Natural killer cell treated with Interleukin-12 subunit alpha and Interleukin-12 subunit beta and Interleukin-15 and Interleukin-18, amount 100 ng/mL, for 72 hours (primary cell): ENCODE data around the gene FBXW7. TPM values are rescaled to one million over a fixed set of nuclear protein-coding genes. Genes with fewer than 3 reads are reported as not detected.

ENCODE experiments used
- ATAC-seq, 2 donors: fragments of 150-1000 bp; cut with Tn5 transposase in 1 of 2; sonication (Bioruptor Pico), chemical (Tn5 transposase) in 1 of 2; 2 replicates each; pipeline ENCODE4 v1.10.0; 2021
- DNase-seq: peaks from one replicate; pipeline ENCODE4 v3.0.0; 2022; ENCODE audit warnings: low spot score
- H3K27ac Mint-ChIP-seq, 2 donors: 1 replicate in 1 of 2; 2 replicates in 1 of 2; pipeline ENCODE4 v1.8.0; 2022; ENCODE audit warnings: mixed read lengths in 2 of 2, mild to moderate bottlenecking in 1 of 2, moderate library complexity in 1 of 2
- H3K27me3 Mint-ChIP-seq, 2 donors: 1 replicate in 1 of 2; 2 replicates in 1 of 2; pipeline ENCODE4 v1.8.0; 2022; ENCODE audit warnings: mixed read lengths in 2 of 2
- H3K36me3 Mint-ChIP-seq: one replicate; pipeline ENCODE4 v1.8.0; 2022; ENCODE audit warnings: mixed read lengths
- H3K4me1 Mint-ChIP-seq, 2 donors: 1 replicate in 1 of 2; 2 replicates in 1 of 2; pipeline ENCODE4 v1.8.0; 2022; ENCODE audit warnings: low read depth in 2 of 2, mixed read lengths in 2 of 2, mild to moderate bottlenecking in 1 of 2
- H3K4me3 Mint-ChIP-seq: one replicate; pipeline ENCODE4 v1.8.0; 2022; ENCODE audit warnings: mixed read lengths
- H3K9me3 Mint-ChIP-seq: 2 replicates; pipeline ENCODE4 v1.8.0; 2022; ENCODE audit warnings: mixed read lengths
- total RNA-seq, 2 donors: library from RNA; stranded (reverse); gene quantifications; one replicate each; pipeline ENCODE4 v1.2.3, GENCODE V29; 2022

The FBXW7 gene
- 10 to 100 TPM; 70.9 to 74.1 TPM for total RNA-seq

- Mint-ChIP-seq H3K4me3 (peak within 1 kb of the TSS; percentile 99), H3K27me3 (no peaks in the 10 kb centered on the region), H3K27ac (peak within 1 kb of the TSS; percentile 97 to 99), H3K9me3 (no peaks in the 10 kb centered on the region), H3K4me1 (peaks cover 59 to 68% of the 10 kb centered on the region in 2 donors), H3K36me3 (no peaks in the 10 kb centered on the region)
- peak; percentile 94 to 95 for ATAC-seq
- DNase-seq: peak; percentile 100
These were observed at the start of gene FBXW7 for GRCh38 chr4:152535903-152536544. TSS of gene FBXW7 (minus strand) at chr4:152536092. CDS start at chr4:152411803, 124,289 bp downstream.

- peak overlapping the region; percentile 33 to 34 for H3K27ac Mint-ChIP-seq
- H3K27me3 Mint-ChIP-seq: peaks cover 13 to 16% of the 10 kb centered on the region in 2 donors
- H3K4me3 Mint-ChIP-seq: peak overlapping the region; percentile 57
- peak in 1 of 2 donors; percentile 58 for ATAC-seq
- H3K36me3 Mint-ChIP-seq: no peaks in the 10 kb centered on the region
- no peaks in the 10 kb centered on the region for H3K9me3 Mint-ChIP-seq
- peaks cover 0 to 4% of the 10 kb centered on the region in 2 donors for H3K4me1 Mint-ChIP-seq
- DNase-seq: no peak
These were observed 49.1 kb upstream of the FBXW7 start for GRCh38 chr4:152585023-152585441.

GRCh38 chr4:152581536-152582160 lies 45.8 kb upstream of the FBXW7 start:
- ATAC-seq (no peak), DNase-seq (no peak)
- Mint-ChIP-seq H3K4me1 (peaks cover 0 to 4% of the 10 kb centered on the region in 2 donors), H3K27ac (no peak overlapping the region), H3K36me3 (no peaks in the 10 kb centered on the region), H3K27me3 (peaks cover 13 to 16% of the 10 kb centered on the region in 2 donors), H3K9me3 (no peaks in the 10 kb centered on the region), H3K4me3 (no peak overlapping the region)

GRCh38 chr4:152579916-152580315 lies 44.0 kb upstream of the FBXW7 start:
- Mint-ChIP-seq H3K4me3 (no peak overlapping the region), H3K4me1 (no peaks in the 10 kb centered on the region), H3K27me3 (peaks cover 13 to 16% of the 10 kb centered on the region in 2 donors), H3K36me3 (no peaks in the 10 kb centered on the region), H3K27ac (no peak overlapping the region), H3K9me3 (no peaks in the 10 kb centered on the region)
- no peak for DNase-seq
- no peak for ATAC-seq

- H3K27me3 Mint-ChIP-seq: peaks cover 13 to 19% of the 10 kb centered on the region in 2 donors
- DNase-seq: no peak
- no peaks in the 10 kb centered on the region for H3K36me3 Mint-ChIP-seq
- no peak overlapping the region for H3K27ac Mint-ChIP-seq
- H3K4me3 Mint-ChIP-seq: no peak overlapping the region
- H3K4me1 Mint-ChIP-seq: no peaks in the 10 kb centered on the region
- H3K9me3 Mint-ChIP-seq: no peaks in the 10 kb centered on the region
- no peak for ATAC-seq
These were observed 43.3 kb upstream of the FBXW7 start for GRCh38 chr4:152579107-152579764.

- H3K27me3 Mint-ChIP-seq: peaks cover 13 to 23% of the 10 kb centered on the region in 2 donors
- no peaks in the 10 kb centered on the region for H3K36me3 Mint-ChIP-seq
- ATAC-seq (no peak), DNase-seq (no peak)
- no peaks in the 10 kb centered on the region for H3K9me3 Mint-ChIP-seq
- no peaks in the 10 kb centered on the region for H3K4me1 Mint-ChIP-seq
- no peak overlapping the region for H3K4me3 Mint-ChIP-seq
- no peak overlapping the region for H3K27ac Mint-ChIP-seq
These were observed 42.8 kb upstream of the FBXW7 start for GRCh38 chr4:152578670-152579069.

- peaks cover 14 to 25% of the 10 kb centered on the region in 2 donors for H3K27me3 Mint-ChIP-seq
- DNase-seq (no peak), ATAC-seq (no peak)
- H3K9me3 Mint-ChIP-seq: no peaks in the 10 kb centered on the region
- H3K4me1 Mint-ChIP-seq: no peaks in the 10 kb centered on the region
- no peaks in the 10 kb centered on the region for H3K36me3 Mint-ChIP-seq
- no peak overlapping the region for H3K27ac Mint-ChIP-seq
- H3K4me3 Mint-ChIP-seq: no peak overlapping the region
These were observed 42.0 kb upstream of the FBXW7 start for GRCh38 chr4:152577708-152578396.

- H3K4me3 Mint-ChIP-seq: no peak overlapping the region
- peaks cover 13 to 22% of the 10 kb centered on the region in 2 donors for H3K27me3 Mint-ChIP-seq
- H3K36me3 Mint-ChIP-seq: no peaks in the 10 kb centered on the region
- H3K9me3 Mint-ChIP-seq: no peaks in the 10 kb centered on the region
- no peaks in the 10 kb centered on the region for H3K4me1 Mint-ChIP-seq
- H3K27ac Mint-ChIP-seq: no peak overlapping the region
- ATAC-seq (no peak), DNase-seq (no peak)
These were observed 39.6 kb upstream of the FBXW7 start for GRCh38 chr4:152575533-152575932.

GRCh38 chr4:152573861-152574260 lies 38.0 kb upstream of the FBXW7 start:
- no peaks in the 10 kb centered on the region for H3K9me3 Mint-ChIP-seq
- H3K4me1 Mint-ChIP-seq: no peaks in the 10 kb centered on the region
- H3K27ac Mint-ChIP-seq: no peak overlapping the region
- DNase-seq (no peak), ATAC-seq (no peak)
- H3K27me3 Mint-ChIP-seq: peaks cover 13 to 19% of the 10 kb centered on the region in 2 donors
- no peak overlapping the region for H3K4me3 Mint-ChIP-seq
- no peaks in the 10 kb centered on the region for H3K36me3 Mint-ChIP-seq

- Mint-ChIP-seq H3K27ac (no peak overlapping the region), H3K4me3 (no peak overlapping the region), H3K4me1 (no peaks in the 10 kb centered on the region), H3K36me3 (no peaks in the 10 kb centered on the region), H3K27me3 (peaks cover 13 to 22% of the 10 kb centered on the region in 2 donors), H3K9me3 (no peaks in the 10 kb centered on the region)
- DNase-seq: no peak
- no peak for ATAC-seq
These were observed 36.7 kb upstream of the FBXW7 start for GRCh38 chr4:152572417-152573086.

GRCh38 chr4:152571770-152572169 lies 35.9 kb upstream of the FBXW7 start:
- no peaks in the 10 kb centered on the region for H3K9me3 Mint-ChIP-seq
- no peak overlapping the region for H3K27ac Mint-ChIP-seq
- no peaks in the 10 kb centered on the region for H3K36me3 Mint-ChIP-seq
- no peak overlapping the region for H3K4me3 Mint-ChIP-seq
- H3K27me3 Mint-ChIP-seq: peaks cover 13 to 22% of the 10 kb centered on the region in 2 donors
- no peaks in the 10 kb centered on the region for H3K4me1 Mint-ChIP-seq
- ATAC-seq: no peak
- DNase-seq: no peak

- H3K4me3 Mint-ChIP-seq: no peak overlapping the region
- H3K4me1 Mint-ChIP-seq: no peaks in the 10 kb centered on the region
- H3K9me3 Mint-ChIP-seq: no peaks in the 10 kb centered on the region
These were observed 35.4 kb upstream of the FBXW7 start for GRCh38 chr4:152571296-152571695.

GRCh38 chr4:152565333-152565732 lies 29.4 kb upstream of the FBXW7 start:
- Mint-ChIP-seq H3K36me3 (no peaks in the 10 kb centered on the region), H3K4me1 (peaks cover 0 to 3% of the 10 kb centered on the region in 2 donors), H3K9me3 (no peaks in the 10 kb centered on the region), H3K4me3 (no peak overlapping the region), H3K27ac (no peak overlapping the region), H3K27me3 (peaks cover 6 to 7% of the 10 kb centered on the region in 2 donors)
- ATAC-seq: no peak
- DNase-seq: no peak

More at GRCh38 chr4:152571296-152571695, 35.4 kb upstream of the FBXW7 start:
- Mint-ChIP-seq H3K27ac (no peak overlapping the region), H3K36me3 (no peaks in the 10 kb centered on the region), H3K27me3 (peaks cover 13 to 22% of the 10 kb centered on the region in 2 donors)
- DNase-seq (no peak), ATAC-seq (no peak)
